MM.1S (cell line): ENCODE data around the gene SCNM1.
A peak's percentile ranks its signal among the peaks of the same experiment; 100 is the strongest.

Source experiments
- DNase-seq: peaks from one replicate; pipeline ENCODE4 v3.0.0-alpha.2; 2015
- H2AFZ ChIP-seq: fragments of 300-600 bp; sonication (generic); 2 replicates; pipeline ENCODE4 v1.6.0; 2016; ENCODE audit warnings: antibody characterized with exemption, low read length
- H3F3A ChIP-seq: fragments of 300-600 bp; sonication (generic); 2 replicates; pipeline ENCODE4 v1.6.1; 2016; ENCODE audit warnings: mild to moderate bottlenecking, antibody characterized with exemption, low read length, moderate library complexity, mixed read lengths; ENCODE audit not compliant: insufficient read depth
- H3K27ac ChIP-seq: fragments of 300-600 bp; sonication (generic); 2 replicates; pipeline ENCODE4 v1.5.1; 2016; ENCODE audit warnings: mild to moderate bottlenecking, low read length
- H3K27me3 ChIP-seq: fragments of 300-600 bp; sonication (generic); replicated peaks from 2 replicates; pipeline ENCODE4 v1.6.0; 2016; ENCODE audit warnings: low read length; ENCODE audit not compliant: insufficient read depth
- H3K36me3 ChIP-seq: fragments of 300-600 bp; sonication (generic); replicated peaks from 2 replicates; pipeline ENCODE4 v1.6.1; 2016; ENCODE audit warnings: mild to moderate bottlenecking, low read length, mixed read lengths; ENCODE audit not compliant: insufficient read depth
- H3K4me1 ChIP-seq: fragments of 300-600 bp; sonication (generic); 2 replicates; pipeline ENCODE4 v1.6.1; 2016; ENCODE audit warnings: low read length, mixed read lengths
- H3K4me2 ChIP-seq: fragments of 300-600 bp; sonication (generic); 2 replicates; pipeline ENCODE4 v1.6.0; 2016; ENCODE audit warnings: low read depth, low read length
- H3K4me3 ChIP-seq: fragments of 300-600 bp; sonication (generic); 2 replicates; pipeline ENCODE4 v1.5.1; 2016; ENCODE audit warnings: low read length, mixed read lengths
- H3K79me2 ChIP-seq: fragments of 300-600 bp; sonication (generic); 2 replicates; pipeline ENCODE4 v1.6.1; 2016; ENCODE audit warnings: mixed run types, low read length, mixed read lengths
- H3K9ac ChIP-seq: fragments of 300-600 bp; sonication (generic); 2 replicates; pipeline ENCODE4 v1.6.1; 2016; ENCODE audit warnings: low read length, mixed read lengths
- H3K9me2 ChIP-seq: fragments of 300-600 bp; sonication (generic); replicated peaks from 2 replicates; pipeline ENCODE4 v1.6.1; 2016; ENCODE audit warnings: mild to moderate bottlenecking, low read length, mixed read lengths; ENCODE audit not compliant: insufficient read depth
- H3K9me3 ChIP-seq: fragments of 300-600 bp; sonication (generic); replicated peaks from 2 replicates; pipeline ENCODE4 v1.6.1; 2016; ENCODE audit warnings: mild to moderate bottlenecking, low read length, mixed read lengths; ENCODE audit not compliant: insufficient read depth
- H4K20me1 ChIP-seq: fragments of 300-600 bp; sonication (generic); 2 replicates; pipeline ENCODE4 v1.6.1; 2016; ENCODE audit warnings: mild to moderate bottlenecking, low read length, moderate library complexity, mixed read lengths; ENCODE audit not compliant: insufficient read depth
- EZH2 ChIP-seq: fragments of 300-600 bp; sonication (generic); optimal IDR thresholded peaks from 2 replicates; pipeline ENCODE3; 2017; ENCODE audit warnings: low read depth, mild to moderate bottlenecking, antibody characterized with exemption, low read length, mixed read lengths
- EZH2phosphoT487 ChIP-seq: fragments of 300-600 bp; sonication (generic); IDR thresholded peaks from 2 replicates; pipeline ENCODE4 v1.6.1; 2018; ENCODE audit warnings: antibody characterized with exemption, low read length
- TF ChIP-seq, protein P1 (sequence below): fragments of 300-600 bp; sonication (generic); IDR thresholded peaks from 2 replicates; pipeline ENCODE4 v1.5.1; 2016; ENCODE audit warnings: antibody characterized with exemption, low read length, mixed read lengths

The SCNM1 gene

DNA sequence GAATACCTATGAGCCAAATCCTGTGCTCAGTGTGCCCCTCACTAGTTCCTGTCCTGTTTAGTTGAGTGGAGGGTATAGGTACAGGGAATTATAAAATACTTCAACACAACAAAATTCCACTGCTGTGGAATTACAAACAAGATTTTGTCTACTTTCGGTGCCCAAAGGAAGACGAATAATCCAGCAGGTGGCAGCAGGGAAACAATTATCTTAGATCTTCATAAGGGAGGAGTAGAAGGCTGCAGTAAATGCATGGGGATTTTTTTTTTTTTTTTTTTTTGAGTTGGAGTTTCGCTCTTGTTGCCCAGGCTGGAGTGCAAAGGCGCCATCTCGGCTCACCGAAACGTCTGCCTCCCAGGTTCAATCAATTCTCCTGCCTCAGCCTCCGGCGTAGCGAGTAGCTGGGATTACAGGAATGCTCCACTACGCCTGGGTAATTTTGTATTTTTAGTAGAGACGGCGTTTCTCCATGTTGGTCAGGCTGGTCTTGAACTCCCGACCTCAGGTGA is 30.4 kb downstream of the SCNM1 start:
- H3K79me2 ChIP-seq, result peaks cover 27% of the 10 kb centered on the region
- peak overlapping the region; percentile 21 for H2AFZ ChIP-seq
- no peaks in the 10 kb centered on the region; the same call in 1 of the 2 replicates for H4K20me1 ChIP-seq
- peak overlapping the region; percentile 54 for H3K4me2 ChIP-seq
- H3F3A ChIP-seq, result peaks cover 8% of the 10 kb centered on the region
- H3K4me1 ChIP-seq, result peaks cover 9% of the 10 kb centered on the region
- TF ChIP-seq, protein P1, sequence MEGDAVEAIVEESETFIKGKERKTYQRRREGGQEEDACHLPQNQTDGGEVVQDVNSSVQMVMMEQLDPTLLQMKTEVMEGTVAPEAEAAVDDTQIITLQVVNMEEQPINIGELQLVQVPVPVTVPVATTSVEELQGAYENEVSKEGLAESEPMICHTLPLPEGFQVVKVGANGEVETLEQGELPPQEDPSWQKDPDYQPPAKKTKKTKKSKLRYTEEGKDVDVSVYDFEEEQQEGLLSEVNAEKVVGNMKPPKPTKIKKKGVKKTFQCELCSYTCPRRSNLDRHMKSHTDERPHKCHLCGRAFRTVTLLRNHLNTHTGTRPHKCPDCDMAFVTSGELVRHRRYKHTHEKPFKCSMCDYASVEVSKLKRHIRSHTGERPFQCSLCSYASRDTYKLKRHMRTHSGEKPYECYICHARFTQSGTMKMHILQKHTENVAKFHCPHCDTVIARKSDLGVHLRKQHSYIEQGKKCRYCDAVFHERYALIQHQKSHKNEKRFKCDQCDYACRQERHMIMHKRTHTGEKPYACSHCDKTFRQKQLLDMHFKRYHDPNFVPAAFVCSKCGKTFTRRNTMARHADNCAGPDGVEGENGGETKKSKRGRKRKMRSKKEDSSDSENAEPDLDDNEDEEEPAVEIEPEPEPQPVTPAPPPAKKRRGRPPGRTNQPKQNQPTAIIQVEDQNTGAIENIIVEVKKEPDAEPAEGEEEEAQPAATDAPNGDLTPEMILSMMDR, result peak; percentile 71
- TF ChIP-seq EZH2phosphoT487, result no peak
- no peak overlapping the region for H3K9ac ChIP-seq
- H3K9me3 ChIP-seq, result no peaks in the 10 kb centered on the region
- no peak overlapping the region for H3K27ac ChIP-seq
- H3K9me2 ChIP-seq, result no peaks in the 10 kb centered on the region
- peak; percentile 91 for DNase-seq
- peaks cover 28% of the 10 kb centered on the region for H3K27me3 ChIP-seq
- no peaks in the 10 kb centered on the region for H3K36me3 ChIP-seq
- peak overlapping the region; percentile 23; the same call in 1 of the 2 replicates for H3K4me3 ChIP-seq

DNA sequence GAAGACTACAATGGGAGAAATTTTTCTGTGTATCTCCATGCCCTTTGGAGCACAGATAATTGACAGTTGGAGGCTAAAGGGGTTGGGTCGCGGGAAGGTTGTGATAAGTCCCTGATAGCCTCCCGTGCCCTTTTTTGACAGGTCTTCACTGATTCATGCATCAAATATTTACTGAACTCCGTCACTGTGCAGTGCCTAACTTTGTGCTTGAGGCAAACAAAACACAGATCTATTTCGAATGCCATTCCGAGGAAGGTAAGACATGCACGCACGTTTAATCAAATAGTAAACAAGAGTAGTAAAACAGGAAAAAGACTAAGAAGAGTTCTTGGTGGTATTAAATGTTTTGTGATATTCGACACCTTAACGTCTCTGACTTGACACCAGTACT is 31.9 kb downstream of the SCNM1 start:
- H3K27ac ChIP-seq, result peak overlapping the region; percentile 58; the same call in 1 of the 2 replicates
- H3K79me2 ChIP-seq, result peaks cover 43% of the 10 kb centered on the region
- TF ChIP-seq EZH2 (no peak), EZH2phosphoT487 (no peak)
- TF ChIP-seq, protein P1, result no peak
- 0 out of 2 replicates have a peak, but pooled peaks cover 2% of the 10 kb centered on the region for H3K36me3 ChIP-seq
- H3K9me2 ChIP-seq, result no peaks in the 10 kb centered on the region
- H3K4me3 ChIP-seq, result peak overlapping the region; percentile 93
- peaks cover 19% of the 10 kb centered on the region for H3K27me3 ChIP-seq
- H2AFZ ChIP-seq, result peak overlapping the region; percentile 89
- no peaks in the 10 kb centered on the region for H3K9me3 ChIP-seq
- no peak for DNase-seq
- peaks cover 9% of the 10 kb centered on the region for H3K4me1 ChIP-seq
- H3F3A ChIP-seq, result peaks cover 8% of the 10 kb centered on the region
- H3K9ac ChIP-seq, result peak overlapping the region; percentile 68; the same call in 1 of the 2 replicates
- H4K20me1 ChIP-seq, result no peaks in the 10 kb centered on the region; the same call in 1 of the 2 replicates
- H3K4me2 ChIP-seq, result peak overlapping the region; percentile 89

DNA sequence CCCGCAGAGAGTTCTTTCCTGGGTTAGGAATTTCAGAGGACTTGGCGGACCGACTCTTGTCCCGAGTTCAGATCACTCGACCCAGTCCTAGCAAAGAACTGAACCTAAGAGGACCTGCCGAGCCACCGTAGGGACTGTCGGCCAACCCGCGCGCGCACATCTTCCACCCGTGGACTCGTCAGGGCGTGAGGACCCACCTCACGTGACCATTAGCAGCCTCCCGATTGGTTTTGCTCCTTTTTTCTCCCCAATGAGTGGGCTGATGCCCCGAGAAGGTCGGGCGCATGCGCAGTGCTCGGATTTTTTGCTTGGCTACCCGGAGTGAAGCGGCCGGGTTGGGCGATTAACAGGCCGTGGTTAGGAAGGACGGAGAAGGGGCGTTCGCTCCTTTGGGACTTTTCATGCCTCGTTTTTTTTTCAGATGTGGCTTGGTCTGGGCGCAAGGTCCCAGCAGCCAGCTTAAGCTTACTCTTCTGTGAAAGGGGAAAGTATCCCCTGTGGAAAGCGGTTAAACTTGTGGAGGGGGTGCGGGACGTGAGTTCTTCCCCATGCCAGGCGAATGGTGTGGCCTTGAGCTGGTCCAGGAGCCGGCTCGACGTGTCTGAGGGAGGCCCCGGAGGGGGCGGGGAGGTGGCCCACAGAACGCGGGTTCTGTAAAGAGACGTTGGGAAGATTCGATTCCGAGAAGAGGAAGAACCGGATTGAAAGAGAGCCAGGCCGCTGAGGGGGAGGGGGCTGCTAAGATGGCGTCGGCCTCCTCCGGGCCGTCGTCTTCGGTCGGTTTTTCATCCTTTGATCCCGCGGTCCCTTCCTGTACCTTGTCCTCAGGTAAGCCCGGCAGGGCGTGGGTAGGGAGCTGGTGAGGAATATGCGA is 32.5 kb downstream of the SCNM1 start, which contains the start of gene PIP5K1A:
TSS of gene PIP5K1A (plus strand) at position 299 of the 874 bp plus-strand sequence. CDS start at position 744, 445 bp downstream.
- Histone ChIP-seq H3K27ac (peak within 1 kb of the TSS; percentile 58; the same call in 1 of the 2 replicates), H3K36me3 (0 out of 2 replicates have a peak, but pooled peaks cover 3% of the 10 kb centered on the region), H3F3A (peaks cover 8% of the 10 kb centered on the region), H4K20me1 (no peaks in the 10 kb centered on the region; the same call in 1 of the 2 replicates), H3K4me2 (peak within 1 kb of the TSS; percentile 89), H2AFZ (peak within 1 kb of the TSS; percentile 89), H3K4me3 (peak within 1 kb of the TSS; percentile 93), H3K79me2 (peaks cover 49% of the 10 kb centered on the region), H3K4me1 (peaks cover 9% of the 10 kb centered on the region), H3K9me3 (no peaks in the 10 kb centered on the region), H3K9ac (peak within 1 kb of the TSS; percentile 68), H3K27me3 (peaks cover 12% of the 10 kb centered on the region), H3K9me2 (no peaks in the 10 kb centered on the region)
- peak; percentile 100 for DNase-seq
- TF ChIP-seq EZH2, result no peak
- TF ChIP-seq, protein P1, result no peak
- no peak for TF ChIP-seq EZH2phosphoT487
